Testis (tissue), 2 donors: Measurements from ENCODE around the gene KDM2A.

Source experiments
- POLR2A ChIP-seq: fragments of 450-650 bp; IDR thresholded peaks from one replicate; pipeline ENCODE4 v1.6.1; 2017; ENCODE audit warnings: antibody characterized with exemption, mild to moderate bottlenecking, moderate library complexity
- TF ChIP-seq, protein P1 (sequence below), 3 experiments: fragments of 450-650 bp in 2 of 3; fragments of 200-600 bp in 1 of 3; sonication (generic) in 1 of 3; IDR thresholded peaks; one replicate each; pipeline ENCODE4 v1.5.1; 2016 to 2019; ENCODE audit warnings: antibody characterized with exemption in 3 of 3, mild to moderate bottlenecking in 2 of 3, moderate library complexity in 1 of 3

DNA sequence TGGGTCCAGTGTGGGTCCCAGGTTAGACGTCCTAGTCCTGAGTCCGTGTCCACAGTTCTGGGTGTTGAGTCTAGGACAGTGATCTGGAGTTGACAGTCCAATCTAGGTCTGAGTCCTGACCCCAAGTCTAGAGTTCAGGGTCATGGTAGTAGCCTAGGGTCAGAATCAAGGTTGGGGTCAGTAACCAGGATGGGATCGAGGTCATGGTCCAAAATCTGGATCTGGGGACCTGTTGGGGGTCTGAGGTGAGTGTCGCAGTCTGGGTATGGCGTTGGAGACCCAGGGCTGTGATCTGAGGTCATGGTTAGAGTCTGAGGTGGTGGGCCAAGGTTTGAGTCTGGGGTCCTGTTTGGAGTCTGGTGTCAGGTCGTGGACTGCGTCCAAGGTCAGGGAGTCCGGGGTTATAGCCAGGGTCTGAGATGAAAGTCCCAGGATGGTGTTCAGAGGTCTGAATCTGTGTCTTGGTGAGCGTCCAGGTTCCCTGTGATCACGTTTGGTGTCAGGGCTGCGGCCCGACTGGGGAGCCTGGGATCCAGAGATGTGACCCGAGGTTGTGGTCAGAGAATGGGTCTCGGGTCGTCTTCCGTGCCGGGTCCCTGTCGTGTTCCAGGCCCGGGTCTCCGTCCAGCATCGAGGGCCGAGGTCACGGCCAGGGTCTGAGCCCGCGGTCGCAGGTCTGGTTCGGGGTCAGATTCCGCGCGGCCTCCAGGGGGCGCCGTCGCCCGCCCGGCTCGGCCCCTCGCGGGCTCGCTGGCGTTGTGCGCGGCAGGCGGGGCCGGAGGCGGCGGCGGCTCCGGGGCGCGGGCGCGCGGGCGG, 146.8 kb downstream of the KDM2A start:
- TF ChIP-seq POLR2A: no peak
- TF ChIP-seq, protein P1, sequence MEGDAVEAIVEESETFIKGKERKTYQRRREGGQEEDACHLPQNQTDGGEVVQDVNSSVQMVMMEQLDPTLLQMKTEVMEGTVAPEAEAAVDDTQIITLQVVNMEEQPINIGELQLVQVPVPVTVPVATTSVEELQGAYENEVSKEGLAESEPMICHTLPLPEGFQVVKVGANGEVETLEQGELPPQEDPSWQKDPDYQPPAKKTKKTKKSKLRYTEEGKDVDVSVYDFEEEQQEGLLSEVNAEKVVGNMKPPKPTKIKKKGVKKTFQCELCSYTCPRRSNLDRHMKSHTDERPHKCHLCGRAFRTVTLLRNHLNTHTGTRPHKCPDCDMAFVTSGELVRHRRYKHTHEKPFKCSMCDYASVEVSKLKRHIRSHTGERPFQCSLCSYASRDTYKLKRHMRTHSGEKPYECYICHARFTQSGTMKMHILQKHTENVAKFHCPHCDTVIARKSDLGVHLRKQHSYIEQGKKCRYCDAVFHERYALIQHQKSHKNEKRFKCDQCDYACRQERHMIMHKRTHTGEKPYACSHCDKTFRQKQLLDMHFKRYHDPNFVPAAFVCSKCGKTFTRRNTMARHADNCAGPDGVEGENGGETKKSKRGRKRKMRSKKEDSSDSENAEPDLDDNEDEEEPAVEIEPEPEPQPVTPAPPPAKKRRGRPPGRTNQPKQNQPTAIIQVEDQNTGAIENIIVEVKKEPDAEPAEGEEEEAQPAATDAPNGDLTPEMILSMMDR (IDR thresholded peaks at IDR 0.05): peak; percentile 73 to 96 (median 80)
